ENCODE measurements around the gene CATSPER3. TPM values are rescaled to one million over a fixed set of nuclear protein-coding genes. Genes with fewer than 3 reads are reported as not detected.

The CATSPER3 gene
- total and polyA plus RNA-seq, 9 donors: 0.36 to 0.85 (median 0.57) TPM

- Histone ChIP-seq H3K27me3 (no peaks in the 10 kb centered on the region), H3K4me1 (ENCODE audit: insufficient read depth) (no peaks in the 10 kb centered on the region), H3K27ac (no peak overlapping the region), H3K9me3 (no peaks in the 10 kb centered on the region), H3K36me3 (no peaks in the 10 kb centered on the region), H3K4me3 (no peak overlapping the region)
- WGBS, 3 donors: 36 to 49% (median 47%) methylated on average over 2 of the region's 2 CpGs
- TF ChIP-seq EP300 (IDR thresholded peaks at IDR 0.05) (no peak), POLR2A (IDR thresholded peaks at IDR 0.05) (no peak), CTCF (IDR thresholded peaks at IDR 0.05) (no peak)
- intact Hi-C loops (cut with DNase I): no loop called here
- DNase-seq: no peak
Observed at GRCh38 chr5:135047347-135047695, 79.6 kb downstream of the CATSPER3 start.

GRCh38 chr5:135048286-135048685 lies 80.6 kb downstream of the CATSPER3 start:
- no peak overlapping the region for H3K4me3 ChIP-seq
- intact Hi-C loops (cut with DNase I): no loop called here
- no peaks in the 10 kb centered on the region for H3K36me3 ChIP-seq
- DNase-seq: no peak
- TF ChIP-seq POLR2A (IDR thresholded peaks at IDR 0.05): no peak
- H3K27me3 ChIP-seq: no peaks in the 10 kb centered on the region
- WGBS, 3 donors: 88 to 100% (median 96%) methylated on average over 2 of the region's 2 CpGs
- no peak overlapping the region for H3K27ac ChIP-seq
- H3K9me3 ChIP-seq: no peaks in the 10 kb centered on the region
- H3K4me1 ChIP-seq (ENCODE audit: insufficient read depth): no peaks in the 10 kb centered on the region

GRCh38 chr5:135048930-135049329 lies 81.2 kb downstream of the CATSPER3 start:
- H3K4me3 ChIP-seq: no peak overlapping the region
- no peaks in the 10 kb centered on the region for H3K4me1 ChIP-seq (ENCODE audit: insufficient read depth)
- intact Hi-C loops (cut with DNase I): no loop called here
- WGBS, 3 donors: 0 to 35% (median 33%) methylated on average over 1 of the region's 1 CpG
- TF ChIP-seq POLR2A (IDR thresholded peaks at IDR 0.05): no peak
- no peak for TF ChIP-seq CTCF (IDR thresholded peaks at IDR 0.05)
- no peak for TF ChIP-seq EP300 (IDR thresholded peaks at IDR 0.05)
- no peaks in the 10 kb centered on the region for H3K27me3 ChIP-seq
- no peak for DNase-seq
- no peaks in the 10 kb centered on the region for H3K9me3 ChIP-seq
- no peaks in the 10 kb centered on the region for H3K36me3 ChIP-seq
- no peak overlapping the region for H3K27ac ChIP-seq

GRCh38 chr5:135050244-135050767 lies 82.6 kb downstream of the CATSPER3 start:
- H3K36me3 ChIP-seq: no peaks in the 10 kb centered on the region
- intact Hi-C loops (cut with DNase I): no loop called here
- H3K27ac ChIP-seq: no peak overlapping the region
- TF ChIP-seq EP300 (IDR thresholded peaks at IDR 0.05) (no peak), POLR2A (IDR thresholded peaks at IDR 0.05) (no peak), CTCF (IDR thresholded peaks at IDR 0.05) (no peak)
- H3K27me3 ChIP-seq: no peaks in the 10 kb centered on the region
- no peak overlapping the region for H3K4me3 ChIP-seq
- DNase-seq: no peak
- no peaks in the 10 kb centered on the region for H3K9me3 ChIP-seq
- H3K4me1 ChIP-seq (ENCODE audit: insufficient read depth): no peaks in the 10 kb centered on the region
- 6 to 18% (median 11%) methylated on average over 32 to 45 of the region's 45 CpGs for WGBS, 3 donors

GRCh38 chr5:135051399-135051798 lies 83.7 kb downstream of the CATSPER3 start:
- TF ChIP-seq CTCF (IDR thresholded peaks at IDR 0.05) (no peak), EP300 (IDR thresholded peaks at IDR 0.05) (no peak), POLR2A (IDR thresholded peaks at IDR 0.05) (no peak)
- no peaks in the 10 kb centered on the region for H3K27me3 ChIP-seq
- intact Hi-C loops (cut with DNase I): no loop called here
- 44 to 62% (median 53%) methylated on average over 3 of the region's 3 CpGs for WGBS, 3 donors
- no peaks in the 10 kb centered on the region for H3K36me3 ChIP-seq
- no peak overlapping the region for H3K4me3 ChIP-seq
- DNase-seq: no peak
- H3K27ac ChIP-seq: no peak overlapping the region
- H3K9me3 ChIP-seq: no peaks in the 10 kb centered on the region
- no peaks in the 10 kb centered on the region for H3K4me1 ChIP-seq (ENCODE audit: insufficient read depth)

Data from ovary (tissue), 9 donors.